GM12878 (cell line): ENCODE data around the gene PIP4K2A. TPM values are rescaled to one million over a fixed set of nuclear protein-coding genes. Genes with fewer than 3 reads are reported as not detected.

Source experiments
- ATAC-seq: fragments of 200-7000 bp; cut with Tn5 transposase; 3 replicates; pipeline ENCODE4 v1.9.1; 2020; ENCODE audit warnings: mild to moderate bottlenecking, moderate library complexity
- BruUV-seq: library from RNA; stranded (reverse); fragments of 400-500 nt; replicated peaks from 2 replicates; lab custom pipeline; 2021; lab: Mats Ljungman, UMichigan
- CTCF ChIA-PET: fragments of 300-600 bp; sonication (Branson Sonifier 250); formaldehyde crosslinking; extraction: SDS; loops from one replicate; lab custom pipeline; 2021; ENCODE audit warnings: inconsistent platforms; lab: Yijun Ruan, JAX
- POLR2A ChIA-PET: fragments of 350-600 bp; formaldehyde crosslinking; extraction: SDS; loops from one replicate; lab custom pipeline; 2021; ENCODE audit warnings: inconsistent platforms; lab: Charles Lee
- RAD21 ChIA-PET: fragments of 300-600 bp; sonication (Branson Sonifier 250); formaldehyde crosslinking; loops from one replicate; lab custom pipeline; 2023; ENCODE audit warnings: antibody characterized with exemption; ENCODE audit not compliant: unreplicated experiment; lab: Charles Lee
- SMC1A ChIA-PET: fragments of 300-600 bp; sonication (Branson Sonifier 250); formaldehyde crosslinking; loops from one replicate; lab custom pipeline; 2023; ENCODE audit not compliant: unreplicated experiment, uncharacterized antibody; lab: Charles Lee
- DNase-seq: peaks from one replicate; pipeline ENCODE4 v3.0.0-alpha.2; 2011; ENCODE audit warnings: low read depth, low spot score
- FAIRE-seq: peaks from 3 replicates; lab custom pipeline; 2011; peaks lifted over from hg19 to GRCh38; lab: Jason Lieb, UNC
- H2AFZ ChIP-seq: 2 replicates; pipeline ENCODE4 v1.6.0; 2011; ENCODE audit warnings: low read depth, low read length, control low read depth; ENCODE audit not compliant: control insufficient read depth
- H3K27ac ChIP-seq: 2 replicates; pipeline ENCODE4 v1.5.1; 2011; ENCODE audit warnings: control low read depth; ENCODE audit not compliant: control insufficient read depth, insufficient read depth
- H3K27me3 ChIP-seq, 2 experiments: replicated peaks in 1 of 2; 2 replicates each; pipeline versions ENCODE4 v1.6.0 to v1.6.1; 2011; ENCODE audit warnings: low read length in 1 of 2; ENCODE audit not compliant: control insufficient read depth in 2 of 2, insufficient read depth in 2 of 2
- H3K36me3 ChIP-seq, 2 experiments: 2 replicates each; pipeline ENCODE4 v1.5.1; 2011; ENCODE audit warnings: low read length in 1 of 2; ENCODE audit not compliant: control insufficient read depth in 2 of 2, insufficient read depth in 2 of 2
- H3K4me1 ChIP-seq: 2 replicates; pipeline ENCODE4 v1.6.1; 2011; ENCODE audit warnings: mild to moderate bottlenecking, low read length, moderate library complexity, mixed read lengths; ENCODE audit not compliant: control insufficient read depth, insufficient read depth
- H3K4me2 ChIP-seq: 2 replicates; pipeline ENCODE4 v1.6.0; 2011; ENCODE audit warnings: control low read depth; ENCODE audit not compliant: control insufficient read depth, insufficient read depth
- H3K4me3 ChIP-seq: fragments of 200-600 bp; sonication (generic); 2 replicates; pipeline ENCODE4 v1.5.1; 2016
- H3K79me2 ChIP-seq: 2 replicates; pipeline ENCODE4 v1.6.0; 2011; ENCODE audit warnings: low read length; ENCODE audit not compliant: control insufficient read depth, insufficient read depth
- H3K9ac ChIP-seq: 2 replicates; pipeline ENCODE4 v1.8.0; 2011; ENCODE audit warnings: low read length, control low read depth, mixed read lengths; ENCODE audit not compliant: control insufficient read depth, insufficient read depth
- H3K9me3 ChIP-seq: replicated peaks from 3 replicates; pipeline ENCODE4 v1.5.1; 2011; ENCODE audit warnings: mild to moderate bottlenecking, low read length; ENCODE audit not compliant: control insufficient read depth, insufficient read depth
- H4K20me1 ChIP-seq: 2 replicates; pipeline ENCODE4 v1.6.0; 2011; ENCODE audit not compliant: control insufficient read depth, insufficient read depth
- ZNF24 ChIP-seq: fragments of 450-650 bp; IDR thresholded peaks from 2 replicates; pipeline ENCODE4 v1.6.1; 2017; ENCODE audit warnings: antibody characterized with exemption, mild to moderate bottlenecking
- WGBS: methylation state at CpG from one replicate; pipeline ENCODE4 v1.1.6; 2016; ENCODE audit warnings: low lambda C conversion rate; ENCODE audit not compliant: insufficient replicate concordance, insufficient coverage; ENCODE audit errors: missing lambda C conversion rate; 5-methylcytosine and 5-hydroxymethylcytosine counted together
- in situ Hi-C: fragments of 300-500 bp; cut with MboI; formaldehyde crosslinking; loops from 9 replicates; pipeline ENCODE4 v1.14.3; 2018; ENCODE audit warnings: mixed read lengths
- intact Hi-C: fragments of 100-400 bp; cut with micrococcal nuclease; formaldehyde crosslinking; loops from one replicate; pipeline ENCODE4 v1.14.2; 2022; ENCODE audit not compliant: unreplicated experiment
- polyA plus RNA-seq, 11 experiments: library from polyadenylated mRNA; depleted of rRNA in 4 of 11; unstranded in 6 of 11; stranded (reverse) in 5 of 11; fragments of >200 nt; fragmentation: Nextera tagmentation in 4 of 11; fragmentation: Illumina TruSeq in 1 of 11; extraction: Ambion mirVana in 4 of 11; extraction: Trizol in 1 of 11; gene quantifications; 1 replicate in 1 of 11; 2 replicates in 10 of 11; pipeline versions ENCODE4 v1.2.1 to v1.2.3, GENCODE V29; 2011 to 2016; ENCODE audit warnings: inconsistent platforms in 2 of 11, missing spikeins in 2 of 11, low read depth in 1 of 11
- total RNA-seq, 4 experiments: library from RNA; depleted of rRNA in 3 of 4; stranded (reverse); fragments of >200 nt in 3 of 4; fragmentation: Illumina TruSeq in 1 of 4; extraction: Trizol in 1 of 4; gene quantifications; 2 replicates each; pipeline versions ENCODE4 v1.2.1 to v1.2.3, GENCODE V29; 2013 to 2021
- TF ChIP-seq, protein P1 (sequence below): fragments of 450-650 bp; IDR thresholded peaks from 2 replicates; pipeline ENCODE4 v1.6.1; 2017; ENCODE audit warnings: mild to moderate bottlenecking
- TF ChIP-seq, protein P2 (sequence below): fragments of 450-650 bp; IDR thresholded peaks from 2 replicates; pipeline ENCODE4 v1.6.1; 2016; ENCODE audit warnings: mild to moderate bottlenecking

Gene PIP4K2A
- total and polyA plus RNA-seq, 10 of the 15 experiments (the other 5 are each of a cell fraction or from before 2014, with no cell fraction given) = 54.3 to 139 (median 84.4) TPM

- TF ChIP-seq, protein P1, sequence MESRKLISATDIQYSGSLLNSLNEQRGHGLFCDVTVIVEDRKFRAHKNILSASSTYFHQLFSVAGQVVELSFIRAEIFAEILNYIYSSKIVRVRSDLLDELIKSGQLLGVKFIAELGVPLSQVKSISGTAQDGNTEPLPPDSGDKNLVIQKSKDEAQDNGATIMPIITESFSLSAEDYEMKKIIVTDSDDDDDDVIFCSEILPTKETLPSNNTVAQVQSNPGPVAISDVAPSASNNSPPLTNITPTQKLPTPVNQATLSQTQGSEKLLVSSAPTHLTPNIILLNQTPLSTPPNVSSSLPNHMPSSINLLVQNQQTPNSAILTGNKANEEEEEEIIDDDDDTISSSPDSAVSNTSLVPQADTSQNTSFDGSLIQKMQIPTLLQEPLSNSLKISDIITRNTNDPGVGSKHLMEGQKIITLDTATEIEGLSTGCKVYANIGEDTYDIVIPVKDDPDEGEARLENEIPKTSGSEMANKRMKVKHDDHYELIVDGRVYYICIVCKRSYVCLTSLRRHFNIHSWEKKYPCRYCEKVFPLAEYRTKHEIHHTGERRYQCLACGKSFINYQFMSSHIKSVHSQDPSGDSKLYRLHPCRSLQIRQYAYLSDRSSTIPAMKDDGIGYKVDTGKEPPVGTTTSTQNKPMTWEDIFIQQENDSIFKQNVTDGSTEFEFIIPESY = no peak
- TF ChIP-seq, all 136 proteins: peak for 21
These were observed 13.9 kb downstream of the PIP4K2A start (continued) for GRCh38 chr10:22700489-22700888.

DNA sequence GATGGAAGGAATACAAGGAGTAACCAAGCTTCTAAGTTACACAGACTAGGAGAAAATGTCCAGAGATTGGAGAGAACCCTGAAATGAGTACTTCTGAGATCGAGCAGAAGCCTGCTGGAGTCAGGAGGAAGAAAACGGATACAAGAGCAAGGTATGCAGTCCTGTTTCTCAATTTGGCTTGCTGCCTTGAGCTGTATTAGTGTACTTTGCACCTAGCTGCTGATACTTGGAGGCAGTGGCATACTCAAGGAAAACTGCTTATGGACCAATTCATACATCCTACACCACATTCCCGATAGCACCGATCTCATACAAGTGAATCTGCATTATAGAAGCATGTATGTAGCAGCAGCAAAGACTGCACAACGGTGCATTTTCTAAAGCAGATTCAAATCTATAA is 14.4 kb downstream of the PIP4K2A start:
- WGBS = 53% methylated on average over 5 of the region's 5 CpGs
- in situ Hi-C loops = no loop called here
- 0 out of 2 replicates have a peak overlapping the region, but pooled peaks have one; percentile 16 for H3K27ac ChIP-seq
- ChIA-PET RAD21 (interaction anchor here (1.0 to 3.5 kb wide), 9 partner anchors 9 to 85 kb away, joined by 3 to 21 read pairs (median 4); no protein-coding TSS in a partner anchor), CTCF (interaction anchor here (1.5 to 2.2 kb wide), 6 partner anchors 9 to 84 kb away, joined by 3 to 8 read pairs (median 5); no protein-coding TSS in a partner anchor), SMC1A (interaction anchor here (0.8 to 11.0 kb wide), 14 partner anchors 8 to 95 kb away, joined by 3 to 82 read pairs (median 7); no protein-coding TSS in a partner anchor), POLR2A (interaction anchor here (0.8 to 3.3 kb wide), 9 partner anchors 9 to 84 kb away, joined by 3 to 21 read pairs (median 4); partner anchors contain the start of gene PIP4K2A)
- DNase-seq (no peak), FAIRE-seq (no peak), ATAC-seq (no peak)
- intact Hi-C loops = loop anchor here (10.0 kb wide), 1 partner anchor 375 kb away; no protein-coding TSS in a partner anchor
- H3K36me3 ChIP-seq = peaks cover 0 to 15% of the 10 kb centered on the region in 2 experiments; a peak in 3 of 4 replicates
- H3K27me3 ChIP-seq = no peaks in the 10 kb centered on the region
- no TSS peak for BruUV-seq
- H4K20me1 ChIP-seq = peaks cover 3% of the 10 kb centered on the region; the same call in 1 of the 2 replicates
- TF ChIP-seq, protein P2, sequence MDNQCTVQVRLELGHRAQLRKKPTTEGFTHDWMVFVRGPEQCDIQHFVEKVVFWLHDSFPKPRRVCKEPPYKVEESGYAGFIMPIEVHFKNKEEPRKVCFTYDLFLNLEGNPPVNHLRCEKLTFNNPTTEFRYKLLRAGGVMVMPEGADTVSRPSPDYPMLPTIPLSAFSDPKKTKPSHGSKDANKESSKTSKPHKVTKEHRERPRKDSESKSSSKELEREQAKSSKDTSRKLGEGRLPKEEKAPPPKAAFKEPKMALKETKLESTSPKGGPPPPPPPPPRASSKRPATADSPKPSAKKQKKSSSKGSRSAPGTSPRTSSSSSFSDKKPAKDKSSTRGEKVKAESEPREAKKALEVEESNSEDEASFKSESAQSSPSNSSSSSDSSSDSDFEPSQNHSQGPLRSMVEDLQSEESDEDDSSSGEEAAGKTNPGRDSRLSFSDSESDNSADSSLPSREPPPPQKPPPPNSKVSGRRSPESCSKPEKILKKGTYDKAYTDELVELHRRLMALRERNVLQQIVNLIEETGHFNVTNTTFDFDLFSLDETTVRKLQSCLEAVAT = peak; percentile 70; the same call in 1 of the 2 replicates
- no peak for TF ChIP-seq ZNF24
- no peak overlapping the region for H2AFZ ChIP-seq
- no peaks in the 10 kb centered on the region; the same call in 2 of the 3 replicates for H3K9me3 ChIP-seq
- H3K4me2 ChIP-seq = peak overlapping the region; percentile 51
- 0 out of 2 replicates have a peak overlapping the region, but pooled peaks have one; percentile 38 for H3K4me3 ChIP-seq
- peaks cover 99% of the 10 kb centered on the region for H3K79me2 ChIP-seq
- no peak overlapping the region for H3K9ac ChIP-seq
- H3K4me1 ChIP-seq = peaks cover 48% of the 10 kb centered on the region
